ENCODE measurements around the gene PDXP. TPM values are rescaled to one million over a fixed set of nuclear protein-coding genes. Genes with fewer than 3 reads are reported as not detected.
"Not testable (repeated sequence)": the region's sequence is repeated elsewhere in the genome, so short reads cannot be mapped to it uniquely, and the experiment has no call there.

Gene PDXP
- total RNA-seq (2021) (10.9 and 13.5 TPM in 2 replicates), Bru-seq, nascent RNA (percentile 31 among the genes with signal in this experiment), BruChase-seq, experiment 1, labeled RNA remaining after a 2-hour chase (percentile 39 among the genes with signal in this experiment), BruChase-seq, experiment 2, labeled RNA remaining after a 6-hour chase (percentile 53 among the genes with signal in this experiment)
- long read RNA-seq, transcript PDXP-201 (2 exons, 2,010 nt) = major isoform, 64 of 64 reads
- long read RNA-seq, partial matches to known transcripts = 0 of 64 reads
- long read RNA-seq, other reads (novel, unspliced or antisense) = 0 of 64 reads

DNA sequence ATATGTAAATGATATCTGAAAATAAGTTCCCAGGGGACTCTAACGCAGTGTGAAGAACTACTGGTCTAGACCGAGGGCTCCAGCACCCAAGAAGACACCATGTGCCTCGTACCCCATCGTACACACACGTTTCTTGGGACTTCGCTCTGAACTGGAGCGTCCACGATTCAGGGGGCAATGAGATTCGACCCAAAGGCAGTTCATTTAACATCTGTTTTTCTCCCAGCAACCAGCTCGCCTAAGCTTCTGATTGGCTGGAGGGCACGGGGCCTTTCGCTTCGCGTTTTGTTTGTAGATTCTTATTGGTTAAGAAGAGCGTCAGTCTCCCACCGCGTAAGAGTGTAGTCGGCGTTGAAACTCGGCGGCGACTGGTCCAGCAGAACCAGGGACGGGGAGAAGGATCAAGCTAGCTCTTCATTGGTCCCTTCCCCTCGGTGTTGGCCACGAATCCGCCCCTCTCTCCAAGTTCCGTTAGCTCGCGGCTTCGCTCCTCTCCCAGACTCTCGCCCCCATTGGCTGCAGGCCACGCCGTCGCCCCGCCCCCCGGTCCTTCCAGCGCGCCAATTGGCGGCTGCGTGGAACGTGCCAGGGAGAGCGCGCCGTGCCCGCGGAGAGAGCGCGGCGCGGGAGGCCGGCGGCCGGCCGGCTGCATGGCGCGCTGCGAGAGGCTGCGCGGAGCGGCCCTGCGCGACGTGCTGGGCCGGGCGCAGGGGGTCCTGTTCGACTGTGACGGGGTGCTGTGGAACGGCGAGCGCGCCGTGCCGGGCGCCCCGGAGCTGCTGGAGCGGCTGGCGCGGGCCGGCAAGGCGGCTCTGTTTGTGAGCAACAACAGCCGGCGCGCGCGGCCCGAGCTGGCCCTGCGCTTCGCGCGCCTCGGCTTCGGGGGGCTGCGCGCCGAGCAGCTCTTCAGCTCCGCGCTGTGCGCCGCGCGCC lies at the start of gene PDXP:
Gene PDXP, plus strand, starts transcription at position 591 of the 933 bp plus-strand sequence. Its CDS starts 60 bp downstream, at position 651.
- ChIA-PET CTCF (interaction anchor here (0.6 to 2.2 kb wide), 5 partner anchors 9 to 103 kb away, joined by 3 to 25 read pairs (median 3); no protein-coding TSS in a partner anchor), POLR2A (ENCODE audit: unreplicated experiment) (interaction anchor here (0.5 to 1.1 kb wide), 13 partner anchors 10 to 1248 kb away, joined by 3 to 22 read pairs (median 4); partner anchors contain the start of genes C22orf23, GCAT, LGALS1 and NOL12)
- Histone ChIP-seq H3K4me1 (replicated peaks; ENCODE audit: insufficient read depth) (peaks cover 28% of the 10 kb centered on the region), H4K20me1 (ENCODE audit: insufficient read depth) (peaks cover 14% of the 10 kb centered on the region), H2AFZ (peak within 1 kb of the TSS; percentile 94), H3K4me2 (peak within 1 kb of the TSS; percentile 98), H3K36me3 (ENCODE audit: low read depth) (no peaks in the 10 kb centered on the region), H3F3A (ENCODE audit: insufficient read depth, low read depth) (peaks cover 25% of the 10 kb centered on the region), H3K9me3 (ENCODE audit: insufficient read depth, low read depth) (no peaks in the 10 kb centered on the region), H3K4me3 (peak within 1 kb of the TSS; percentile 69), H3K79me2 (ENCODE audit: low read depth) (peaks cover 32% of the 10 kb centered on the region), H3K27me3 (ENCODE audit: insufficient read depth, low read depth) (no peaks in the 10 kb centered on the region), H3K27ac (no peak within 1 kb of the TSS), H3K9me2 (ENCODE audit: insufficient read depth) (no peaks in the 10 kb centered on the region)
- intact Hi-C loops (cut with micrococcal nuclease; ENCODE audit: unreplicated experiment) = loop anchor here (2.0 kb wide), 1 partner anchor 22 kb away; no protein-coding TSS in a partner anchor
- no peak for TF ChIP-seq EZH2 (IDR thresholded peaks at IDR 0.05; ENCODE audit: low read depth)
- TF ChIP-seq CTCF (conservative IDR thresholded peaks at IDR 0.05) = no peak
- BruUV-seq (replicated peaks) = no TSS peak
- DNase-seq = peak; percentile 99

DNA sequence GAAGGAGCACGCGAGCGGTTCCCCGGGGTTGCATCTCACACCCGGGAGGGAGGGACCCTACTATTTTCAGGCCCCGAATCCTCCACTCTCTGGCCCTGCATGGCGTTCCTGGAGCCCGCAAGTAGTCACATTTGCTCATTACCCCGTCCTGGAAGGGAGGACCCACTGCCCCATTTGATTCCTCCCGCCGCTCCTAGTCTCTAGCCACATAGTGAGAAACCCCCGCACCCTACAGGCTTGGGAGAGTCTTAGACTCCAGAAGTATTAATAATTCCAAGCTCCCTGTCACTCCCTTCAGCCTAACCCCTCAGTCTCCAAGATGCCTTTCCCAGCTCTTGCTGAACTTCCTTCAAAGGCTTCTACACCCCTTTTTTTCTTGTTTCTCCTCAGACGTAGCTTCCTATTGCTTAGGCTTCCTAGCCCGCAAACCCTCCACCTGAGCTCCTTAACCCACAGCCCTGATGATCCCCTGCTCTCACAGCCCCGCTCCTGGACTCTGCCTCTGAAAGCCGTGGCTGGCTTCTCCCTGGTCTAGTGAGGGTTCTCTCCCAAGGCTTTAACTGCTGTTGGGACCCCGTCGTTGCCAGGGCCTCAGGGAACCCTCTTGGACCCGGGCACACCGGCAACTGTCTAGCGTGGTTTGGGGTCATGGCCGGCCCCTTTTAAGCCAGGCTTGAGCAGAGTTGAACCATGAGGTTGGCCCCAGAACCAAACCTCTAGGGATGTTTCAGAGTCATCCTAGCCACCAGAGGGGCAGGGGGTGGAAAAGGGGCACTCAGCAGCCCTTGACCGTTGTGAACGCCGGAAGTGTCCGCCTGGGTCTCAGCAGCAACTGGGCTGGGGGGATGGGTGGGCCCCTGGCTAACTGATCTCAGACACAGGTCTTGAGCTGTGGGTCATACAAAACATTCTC lies 49.0 kb upstream of the PDXP start:
- Histone ChIP-seq H3K79me2 (ENCODE audit: low read depth) (peaks cover 32% of the 10 kb centered on the region), H2AFZ (peak overlapping the region; percentile 72), H3K27me3 (ENCODE audit: insufficient read depth, low read depth) (no peaks in the 10 kb centered on the region), H4K20me1 (ENCODE audit: insufficient read depth) (peaks cover 9% of the 10 kb centered on the region), H3K4me3 (peak overlapping the region; percentile 60), H3K36me3 (ENCODE audit: low read depth) (0 out of 2 replicates have a peak, but pooled peaks cover 3% of the 10 kb centered on the region), H3F3A (ENCODE audit: insufficient read depth, low read depth) (peaks cover 21% of the 10 kb centered on the region), H3K9me2 (ENCODE audit: insufficient read depth) (no peaks in the 10 kb centered on the region), H3K4me1 (replicated peaks; ENCODE audit: insufficient read depth) (peaks cover 43% of the 10 kb centered on the region), H3K27ac (peak overlapping the region; percentile 99), H3K9me3 (ENCODE audit: insufficient read depth, low read depth) (no peaks in the 10 kb centered on the region), H3K4me2 (peak overlapping the region; percentile 93)
- no peak for TF ChIP-seq CTCF (conservative IDR thresholded peaks at IDR 0.05)
- TF ChIP-seq EZH2 (IDR thresholded peaks at IDR 0.05; ENCODE audit: low read depth) = no peak
- intact Hi-C loops (cut with micrococcal nuclease; ENCODE audit: unreplicated experiment) = loop anchor here (2.0 to 10.0 kb wide), 4 partner anchors 143 to 355 kb away; partner anchors contain the start of genes EIF3L and GCAT
- ChIA-PET CTCF (interaction anchor here (0.6 to 1.2 kb wide), 7 partner anchors 16 to 292 kb away, joined by 3 to 18 read pairs (median 4); partner anchors contain the start of genes CDC42EP1 and NOL12), POLR2A (ENCODE audit: unreplicated experiment) (interaction anchor here (0.6 to 0.7 kb wide), 3 partner anchors 28 to 198 kb away, joined by 3 to 5 read pairs (median 4); partner anchors contain the start of gene GCAT)
- peak in 1 of 2 experiments; percentile 34 for DNase-seq
- TSS peak; percentile 25 for BruUV-seq (replicated peaks)

DNA sequence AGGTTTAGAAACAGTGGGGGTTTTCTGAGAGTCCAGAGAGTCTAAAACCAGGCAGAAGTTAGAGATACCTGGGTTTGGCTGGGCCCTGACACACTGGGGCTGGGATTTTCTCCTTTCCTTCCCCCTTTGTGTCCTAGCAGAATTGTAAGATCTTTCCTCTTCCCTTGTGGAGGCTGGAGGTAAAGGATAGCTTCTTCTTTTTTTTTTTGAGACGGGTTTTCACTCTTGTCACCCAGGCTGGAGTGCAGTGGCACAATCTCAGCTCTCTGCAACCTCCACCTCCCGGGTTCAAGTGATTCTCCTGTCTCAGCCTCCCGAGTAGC lies 48.4 kb upstream of the PDXP start:
- H3K9me3 ChIP-seq (ENCODE audit: insufficient read depth, low read depth); H3K9me2 ChIP-seq (ENCODE audit: insufficient read depth); H3K36me3 ChIP-seq (ENCODE audit: low read depth); H3K27me3 ChIP-seq (ENCODE audit: insufficient read depth, low read depth); BruUV-seq (replicated peaks); intact Hi-C loops (cut with micrococcal nuclease; ENCODE audit: unreplicated experiment); DNase-seq; POLR2A ChIA-PET (ENCODE audit: unreplicated experiment); H2AFZ ChIP-seq; H4K20me1 ChIP-seq (ENCODE audit: insufficient read depth): not testable (repeated sequence)
- CTCF ChIA-PET = interaction anchor here (0.6 kb wide), 1 partner anchor 293 kb away, joined by 18 read pairs; no protein-coding TSS in a partner anchor
- peaks cover 19% of the 10 kb centered on the region for H3F3A ChIP-seq (ENCODE audit: insufficient read depth, low read depth)
- peaks cover 32% of the 10 kb centered on the region for H3K79me2 ChIP-seq (ENCODE audit: low read depth)
- peak overlapping the region; percentile 93 for H3K4me2 ChIP-seq
- 0 out of 2 replicates have a peak overlapping the region, but pooled peaks have one; percentile 99 for H3K27ac ChIP-seq
- peak overlapping the region; percentile 60 for H3K4me3 ChIP-seq
- H3K4me1 ChIP-seq (replicated peaks; ENCODE audit: insufficient read depth) = peaks cover 40% of the 10 kb centered on the region

Measured in PC-9 (cell line).